Breast epithelium (tissue), 3 donors: ENCODE results near the gene SLC6A11.

ENCODE experiments used
- CTCF ChIP-seq, 3 donors: fragments of 450-650 bp; IDR thresholded peaks; one replicate each; pipeline ENCODE4 v1.5.1; 2016 to 2017; ENCODE audit warnings: antibody characterized with exemption in 3 of 3, mild to moderate bottlenecking in 3 of 3, moderate library complexity in 3 of 3
- POLR2A ChIP-seq: fragments of 450-650 bp; IDR thresholded peaks from one replicate; pipeline ENCODE4 v1.6.1; 2016; ENCODE audit warnings: antibody characterized with exemption, mild to moderate bottlenecking, moderate library complexity
- POLR2AphosphoS5 ChIP-seq, 3 donors: sonication (generic); formaldehyde crosslinking; IDR thresholded peaks; one replicate each; pipeline ENCODE4 v1.6.1; 2017; ENCODE audit warnings: antibody characterized with exemption in 3 of 3

- TF ChIP-seq CTCF (IDR thresholded peaks at IDR 0.05) (no peak), POLR2AphosphoS5 (IDR thresholded peaks at IDR 0.05) (no peak), POLR2A (no peak)
Measured at GRCh38 chr3:10927551-10927950, 111.5 kb downstream of the SLC6A11 start.
